ENCODE data around the gene LHFPL3.

LHFPL3 gene

GRCh38 chr7:104450861-104451260, 122.5 kb downstream of the LHFPL3 start:
- DNase-seq (ENCODE audit: low read depth in 1 of 2, low spot score in 1 of 2) = no peak
- in situ Hi-C loops (cut with HindIII; ENCODE audit: low pct_unique_long_range_greater_than_20kb, low sequenced_read_pairs) = no loop called here
- TF ChIP-seq JUND (IDR thresholded peaks at IDR 0.05; ENCODE audit: low read depth) = no peak

DNA sequence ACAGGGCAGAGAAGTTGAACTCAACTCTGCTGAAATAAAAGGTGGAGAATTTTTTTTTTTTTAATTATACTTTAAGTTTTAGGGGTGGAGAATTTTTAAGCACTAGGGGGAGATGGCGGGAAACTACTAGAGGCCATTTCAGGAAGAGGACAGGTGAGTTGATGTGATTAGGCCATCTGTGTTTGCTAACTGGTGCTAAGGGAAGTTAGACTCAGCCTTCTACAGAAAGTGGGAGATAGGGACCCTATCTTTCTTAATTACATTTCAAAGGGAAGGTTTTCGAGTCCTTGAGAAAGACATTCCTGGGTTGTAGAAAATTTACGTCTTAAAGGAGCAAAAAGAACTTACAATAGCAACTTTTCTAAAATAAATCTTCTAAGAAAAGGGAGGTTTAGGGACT, 124.8 kb downstream of the LHFPL3 start:
- in situ Hi-C loops (cut with HindIII; ENCODE audit: low pct_unique_long_range_greater_than_20kb, low sequenced_read_pairs) = no loop called here
- no peak for TF ChIP-seq JUND (IDR thresholded peaks at IDR 0.05; ENCODE audit: low read depth)
- no peak for DNase-seq (ENCODE audit: low read depth in 1 of 2, low spot score in 1 of 2)

GRCh38 chr7:104458875-104459274, 130.5 kb downstream of the LHFPL3 start:
- no peak for DNase-seq (ENCODE audit: low read depth in 1 of 2, low spot score in 1 of 2)
- TF ChIP-seq JUND (IDR thresholded peaks at IDR 0.05; ENCODE audit: low read depth) = no peak
- in situ Hi-C loops (cut with HindIII; ENCODE audit: low pct_unique_long_range_greater_than_20kb, low sequenced_read_pairs) = no loop called here

DNA sequence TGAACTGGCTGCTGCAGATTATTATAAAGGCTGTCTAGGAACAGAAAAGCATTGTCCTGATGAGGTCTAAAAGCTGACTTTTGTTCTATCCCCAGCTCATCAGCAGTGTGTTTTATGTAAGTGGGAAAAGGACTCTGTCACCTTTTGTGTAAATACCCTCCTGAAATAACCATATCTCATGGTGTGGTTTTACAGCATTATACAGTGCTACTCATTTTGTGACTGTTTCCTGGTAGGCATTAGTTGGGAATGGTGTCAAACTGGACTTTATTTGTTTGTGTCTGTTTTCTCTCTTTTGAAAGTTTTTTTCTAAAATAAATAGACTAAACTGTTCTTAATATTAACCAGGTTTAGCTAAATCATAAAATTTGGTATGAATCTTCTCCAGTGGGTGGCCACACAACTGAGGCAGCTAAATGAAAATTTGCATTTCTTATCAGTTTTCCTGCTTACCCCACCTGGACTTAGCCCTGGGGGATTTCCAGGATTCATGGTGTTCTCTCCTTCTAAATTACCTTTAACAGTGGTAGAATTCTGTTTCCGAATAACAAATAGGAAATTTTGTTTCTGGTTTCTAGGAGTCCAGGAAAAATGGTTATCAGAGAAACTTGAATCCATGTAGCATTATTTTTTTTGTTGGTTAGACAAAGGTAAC, 140.9 kb downstream of the LHFPL3 start:
- in situ Hi-C loops (cut with HindIII; ENCODE audit: low pct_unique_long_range_greater_than_20kb, low sequenced_read_pairs) = no loop called here
- TF ChIP-seq JUND (IDR thresholded peaks at IDR 0.05; ENCODE audit: low read depth) = no peak
- no peak for DNase-seq (ENCODE audit: low read depth in 1 of 2, low spot score in 1 of 2)

DNA sequence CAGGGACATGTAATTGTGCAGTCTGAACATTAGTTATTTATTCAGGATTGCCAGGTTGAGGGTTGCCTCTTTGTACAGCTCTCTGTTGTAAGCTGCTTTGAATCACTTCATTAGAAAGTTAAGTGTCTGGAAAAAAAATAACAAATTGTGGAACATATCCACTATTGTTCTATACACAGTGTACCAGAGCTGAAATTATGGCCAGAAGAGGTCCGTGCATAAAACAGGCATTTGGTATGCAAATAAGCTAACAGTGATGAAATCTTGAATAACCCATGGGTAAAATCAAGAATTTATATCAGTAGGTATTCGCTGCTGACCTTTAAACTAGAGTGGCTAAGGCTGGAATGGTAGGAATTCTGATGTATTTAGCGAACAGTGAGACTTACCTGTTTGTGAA, 152.1 kb downstream of the LHFPL3 start:
- TF ChIP-seq JUND (IDR thresholded peaks at IDR 0.05; ENCODE audit: low read depth) = no peak
- in situ Hi-C loops (cut with HindIII; ENCODE audit: low pct_unique_long_range_greater_than_20kb, low sequenced_read_pairs) = no loop called here
- DNase-seq (ENCODE audit: low read depth in 1 of 2, low spot score in 1 of 2) = no peak

DNA sequence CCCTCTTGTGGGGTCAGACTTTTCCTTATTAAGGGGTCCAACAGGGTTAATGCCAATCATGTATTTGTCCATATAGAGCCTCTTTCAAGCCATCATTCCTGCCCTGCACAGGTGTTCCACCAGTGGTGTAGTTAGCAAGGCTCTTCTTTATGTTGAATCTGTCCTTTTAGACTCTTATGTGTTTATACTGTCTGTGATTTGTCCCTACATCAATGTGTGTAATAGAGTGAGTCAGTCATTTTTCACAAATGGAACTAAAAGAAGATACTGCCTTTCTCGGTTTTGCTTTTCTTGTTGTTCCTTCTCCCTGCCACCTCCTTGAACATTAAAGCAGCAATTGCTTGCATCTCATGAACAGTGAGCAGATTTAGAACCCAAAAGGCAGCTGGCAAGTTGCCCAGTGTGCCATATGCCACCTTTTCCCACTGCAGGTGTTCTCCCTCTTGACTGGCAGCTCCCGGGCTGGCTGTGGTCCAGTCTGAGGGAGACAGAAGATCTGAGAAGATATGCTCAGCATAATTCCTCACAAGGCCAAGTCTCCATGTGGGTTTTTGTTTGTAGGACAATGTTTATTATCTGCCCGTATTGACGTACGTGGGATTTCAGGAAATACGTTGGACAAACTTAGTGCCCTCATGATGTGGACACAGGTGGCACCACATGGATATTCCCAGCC, 154.1 kb downstream of the LHFPL3 start:
- DNase-seq (ENCODE audit: low read depth in 1 of 2, low spot score in 1 of 2) = no peak
- in situ Hi-C loops (cut with HindIII; ENCODE audit: low pct_unique_long_range_greater_than_20kb, low sequenced_read_pairs) = no loop called here

GRCh38 chr7:104486931-104487330, 158.5 kb downstream of the LHFPL3 start:
- TF ChIP-seq JUND (IDR thresholded peaks at IDR 0.05; ENCODE audit: low read depth) = no peak

More for the DNA sequence above, 154.1 kb downstream of the LHFPL3 start:
- no peak for TF ChIP-seq JUND (IDR thresholded peaks at IDR 0.05; ENCODE audit: low read depth)

GRCh38 chr7:104487642-104488041, 159.2 kb downstream of the LHFPL3 start:
- in situ Hi-C loops (cut with HindIII; ENCODE audit: low pct_unique_long_range_greater_than_20kb, low sequenced_read_pairs) = no loop called here
- TF ChIP-seq JUND (IDR thresholded peaks at IDR 0.05; ENCODE audit: low read depth) = no peak
- no peak for DNase-seq (ENCODE audit: low read depth in 1 of 2, low spot score in 1 of 2)

More at GRCh38 chr7:104486931-104487330, 158.5 kb downstream of the LHFPL3 start:
- in situ Hi-C loops (cut with HindIII; ENCODE audit: low pct_unique_long_range_greater_than_20kb, low sequenced_read_pairs) = no loop called here
- no peak for DNase-seq (ENCODE audit: low read depth in 1 of 2, low spot score in 1 of 2)

DNA sequence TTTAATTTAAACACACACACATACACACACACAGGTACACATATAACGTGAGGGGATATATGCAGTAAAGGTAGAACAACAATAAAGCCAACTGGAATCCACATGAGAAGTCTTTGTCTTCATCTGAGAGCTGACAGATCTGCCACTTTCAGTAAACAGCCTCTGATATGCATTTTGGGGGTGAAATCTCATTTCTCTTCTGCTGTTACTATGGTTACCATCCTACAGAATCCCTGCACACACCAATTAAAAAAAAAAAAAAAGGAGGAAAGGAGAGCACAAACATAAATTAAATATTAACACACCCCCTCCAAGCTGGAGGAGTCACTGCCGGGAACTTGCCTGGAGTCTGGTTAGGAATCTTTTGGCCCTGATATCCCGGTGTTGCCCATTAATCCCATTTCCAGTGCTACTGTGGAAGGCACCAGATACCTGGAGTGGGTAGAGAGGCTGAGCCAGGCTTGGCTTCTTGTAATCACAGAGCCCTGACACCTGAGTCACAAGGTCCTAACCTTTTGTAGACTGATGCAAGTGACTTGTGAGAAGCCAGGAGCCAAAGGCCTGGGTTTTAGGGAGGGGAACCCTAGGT, 169.1 kb downstream of the LHFPL3 start:
- TF ChIP-seq JUND (IDR thresholded peaks at IDR 0.05; ENCODE audit: low read depth) = no peak
- in situ Hi-C loops (cut with HindIII; ENCODE audit: low pct_unique_long_range_greater_than_20kb, low sequenced_read_pairs) = no loop called here

GRCh38 chr7:104499975-104500374, 171.6 kb downstream of the LHFPL3 start:
- no peak for TF ChIP-seq JUND (IDR thresholded peaks at IDR 0.05; ENCODE audit: low read depth)

More for the DNA sequence above, 169.1 kb downstream of the LHFPL3 start:
- DNase-seq (ENCODE audit: low read depth in 1 of 2, low spot score in 1 of 2) = no peak

GRCh38 chr7:104509874-104510273, 181.5 kb downstream of the LHFPL3 start:
- TF ChIP-seq JUND (IDR thresholded peaks at IDR 0.05; ENCODE audit: low read depth) = no peak
- in situ Hi-C loops (cut with HindIII; ENCODE audit: low pct_unique_long_range_greater_than_20kb, low sequenced_read_pairs) = no loop called here

More at GRCh38 chr7:104499975-104500374, 171.6 kb downstream of the LHFPL3 start:
- in situ Hi-C loops (cut with HindIII; ENCODE audit: low pct_unique_long_range_greater_than_20kb, low sequenced_read_pairs) = no loop called here
- no peak for DNase-seq (ENCODE audit: low read depth in 1 of 2, low spot score in 1 of 2)

DNA sequence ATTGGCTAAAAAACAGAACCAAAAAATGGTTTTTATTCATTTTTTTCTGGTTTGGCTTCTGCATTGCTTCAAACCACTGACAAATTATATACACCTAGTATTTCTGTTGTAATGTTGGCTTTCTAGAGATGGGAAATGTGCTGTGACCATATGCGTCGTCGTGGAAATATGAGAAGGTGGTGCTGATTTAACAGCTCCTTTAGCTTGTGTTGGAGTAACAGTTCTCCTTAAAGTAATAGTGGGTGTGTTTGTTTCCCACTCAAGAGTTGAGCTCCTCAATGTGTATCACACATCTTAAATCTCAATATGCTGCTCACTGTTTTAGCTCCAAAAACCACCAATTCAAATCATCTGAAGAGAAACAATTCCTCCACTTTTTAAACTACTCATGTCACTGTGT, 196.4 kb downstream of the LHFPL3 start:
- DNase-seq (ENCODE audit: low read depth in 1 of 2, low spot score in 1 of 2) = no peak
- in situ Hi-C loops (cut with HindIII; ENCODE audit: low pct_unique_long_range_greater_than_20kb, low sequenced_read_pairs) = no loop called here
- no peak for TF ChIP-seq JUND (IDR thresholded peaks at IDR 0.05; ENCODE audit: low read depth)

More at GRCh38 chr7:104509874-104510273, 181.5 kb downstream of the LHFPL3 start:
- no peak for DNase-seq (ENCODE audit: low read depth in 1 of 2, low spot score in 1 of 2)

DNA sequence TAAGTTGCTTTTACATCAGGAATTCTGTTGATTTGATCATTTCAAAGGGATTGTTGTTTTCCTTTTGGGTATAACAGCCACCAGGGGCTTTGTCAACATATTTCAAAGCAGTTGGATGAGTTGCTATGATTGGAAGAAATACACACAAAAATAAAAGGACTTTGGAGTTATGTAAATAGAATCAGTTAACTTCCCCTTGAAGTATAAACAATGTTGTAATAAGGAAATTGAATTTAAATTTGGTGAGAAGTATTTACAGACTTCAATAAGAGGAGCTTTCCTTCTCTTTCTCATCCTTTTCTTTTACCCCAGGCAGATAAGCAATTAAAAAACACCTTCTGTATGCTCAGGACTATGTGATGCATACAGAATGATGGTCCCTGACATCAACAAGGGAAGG, 199.7 kb downstream of the LHFPL3 start:
- TF ChIP-seq JUND (IDR thresholded peaks at IDR 0.05; ENCODE audit: low read depth) = no peak
- no peak for DNase-seq (ENCODE audit: low read depth in 1 of 2, low spot score in 1 of 2)
- in situ Hi-C loops (cut with HindIII; ENCODE audit: low pct_unique_long_range_greater_than_20kb, low sequenced_read_pairs) = no loop called here

Measured in T47D (cell line).